Esophagus muscularis mucosa (tissue), 4 donors: ENCODE results near the gene PPL. TPM values are rescaled to one million over a fixed set of nuclear protein-coding genes. Genes with fewer than 3 reads are reported as not detected.

ENCODE experiments used
- DNase-seq: peaks from one replicate; pipeline ENCODE4 v3.0.0-alpha.2; 2017; ENCODE audit errors: extremely low spot score
- H3K27ac ChIP-seq, 4 donors: fragments of 200-600 bp; sonication (generic); replicated peaks in 1 of 4; 1 replicate in 3 of 4; 2 replicates in 1 of 4; pipeline ENCODE4 v1.5.1; 2016 to 2019; ENCODE audit warnings: mild to moderate bottlenecking in 1 of 4
- H3K27me3 ChIP-seq, 4 donors: fragments of 200-600 bp; sonication (generic); one replicate each; pipeline versions ENCODE4 v1.5.1 to v1.6.0; 2016 to 2019
- H3K36me3 ChIP-seq, 4 donors: fragments of 200-600 bp; sonication (generic); one replicate each; pipeline ENCODE4 v1.5.1; 2016 to 2019
- H3K4me1 ChIP-seq, 4 donors: fragments of 200-600 bp; sonication (generic); one replicate each; pipeline ENCODE4 v1.5.1; 2016 to 2019
- H3K4me3 ChIP-seq, 4 donors: fragments of 200-600 bp; sonication (generic); 1 replicate in 2 of 4; 2 replicates in 2 of 4; pipeline ENCODE4 v1.5.1; 2016 to 2019; ENCODE audit warnings: mild to moderate bottlenecking in 4 of 4, moderate library complexity in 1 of 4
- H3K9me3 ChIP-seq, 4 donors: fragments of 200-600 bp; sonication (generic); 1 replicate in 3 of 4; 2 replicates in 1 of 4; pipeline ENCODE4 v1.5.1; 2016 to 2019
- CTCF ChIP-seq, 3 experiments: fragments of 200-600 bp in 2 of 3; fragments of 450-650 bp in 1 of 3; sonication (generic) in 2 of 3; IDR thresholded peaks; one replicate each; pipeline ENCODE4 v1.5.1; 2017 to 2019; ENCODE audit warnings: antibody characterized with exemption in 3 of 3, mild to moderate bottlenecking in 2 of 3, moderate library complexity in 1 of 3
- EP300 ChIP-seq: sonication (generic); formaldehyde crosslinking; IDR thresholded peaks from one replicate; pipeline ENCODE4 v1.6.1; 2017; ENCODE audit warnings: antibody characterized with exemption
- POLR2A ChIP-seq: fragments of 450-650 bp; IDR thresholded peaks from one replicate; pipeline ENCODE4 v1.6.1; 2017; ENCODE audit warnings: antibody characterized with exemption, moderate library complexity, mild to moderate bottlenecking, low read depth
- POLR2AphosphoS5 ChIP-seq, 2 donors: sonication (generic); formaldehyde crosslinking; IDR thresholded peaks; one replicate each; pipeline ENCODE4 v1.6.1; 2017; ENCODE audit warnings: antibody characterized with exemption in 2 of 2
- WGBS: methylation state at CpG from one replicate; pipeline ENCODE4 v1.1.5; 2018; 5-methylcytosine and 5-hydroxymethylcytosine counted together
- intact Hi-C: fragments of 100-400 bp; cut with DNase I; formaldehyde crosslinking; loops from one replicate; pipeline ENCODE4 v1.15.1; 2023
- total RNA-seq, 4 donors: library from RNA; depleted of rRNA; stranded (reverse); fragments of >200 nt; gene quantifications; one replicate each; pipeline versions ENCODE4 v1.1.0 to v1.2.1, GENCODE V29; 2016

The PPL gene
- total RNA-seq, 4 donors from 2014 or later: 36.3 to 78.4 (median 57.4) TPM

GRCh38 chr16:4902038-4902437, 34.9 kb downstream of the PPL start:
- WGBS: 81% methylated on average over 13 of the region's 13 CpGs
- intact Hi-C loops: no loop called here
- H3K9me3 ChIP-seq: peaks cover 0 to 8% (median 2%) of the 10 kb centered on the region in 4 donors
- DNase-seq: no peak
- no peak overlapping the region for H3K27ac ChIP-seq
- TF ChIP-seq POLR2A (no peak), CTCF (IDR thresholded peaks at IDR 0.05) (no peak)
- H3K4me3 ChIP-seq: no peak overlapping the region
- peaks cover 0 to 3% (median 0%) of the 10 kb centered on the region in 4 donors for H3K27me3 ChIP-seq
- peaks cover 0 to 50% (median 10%) of the 10 kb centered on the region in 4 donors for H3K36me3 ChIP-seq
- H3K4me1 ChIP-seq: no peaks in the 10 kb centered on the region

- Histone ChIP-seq H3K4me1 (no peaks in the 10 kb centered on the region), H3K27me3 (peaks cover 0 to 3% (median 0%) of the 10 kb centered on the region in 4 donors), H3K27ac (no peak overlapping the region), H3K9me3 (peaks cover 0 to 8% (median 2%) of the 10 kb centered on the region in 4 donors), H3K4me3 (no peak overlapping the region), H3K36me3 (peaks cover 0 to 50% (median 10%) of the 10 kb centered on the region in 4 donors)
- intact Hi-C loops: no loop called here
- TF ChIP-seq POLR2A (no peak), CTCF (IDR thresholded peaks at IDR 0.05) (no peak), EP300 (no peak), POLR2AphosphoS5 (IDR thresholded peaks at IDR 0.05) (no peak)
- no peak for DNase-seq
- 91% methylated on average over 11 of the region's 11 CpGs for WGBS
These were observed 36.2 kb downstream of the PPL start for GRCh38 chr16:4900750-4901149.

- peaks cover 0 to 8% (median 2%) of the 10 kb centered on the region in 4 donors for H3K9me3 ChIP-seq
- TF ChIP-seq EP300: no peak
- no peak for TF ChIP-seq POLR2AphosphoS5 (IDR thresholded peaks at IDR 0.05)
- no peak for TF ChIP-seq POLR2A
- TF ChIP-seq CTCF (IDR thresholded peaks at IDR 0.05): no peak
- H3K4me3 ChIP-seq: no peak overlapping the region
- intact Hi-C loops: no loop called here
- whole genome bisulfite sequencing: 62% methylated on average over 8 of the region's 8 CpGs
- H3K27me3 ChIP-seq: peaks cover 0 to 3% (median 0%) of the 10 kb centered on the region in 4 donors
- no peaks in the 10 kb centered on the region for H3K4me1 ChIP-seq
- H3K36me3 ChIP-seq: peaks cover 0 to 57% (median 12%) of the 10 kb centered on the region in 4 donors
- H3K27ac ChIP-seq: no peak overlapping the region
- no peak for DNase-seq
These were observed 36.9 kb downstream of the PPL start for GRCh38 chr16:4900036-4900435.

GRCh38 chr16:4899474-4899846, 37.5 kb downstream of the PPL start:
- TF ChIP-seq POLR2A (no peak), POLR2AphosphoS5 (IDR thresholded peaks at IDR 0.05) (no peak), EP300 (no peak), CTCF (IDR thresholded peaks at IDR 0.05) (no peak)
- peaks cover 0 to 63% (median 12%) of the 10 kb centered on the region in 4 donors for H3K36me3 ChIP-seq
- peaks cover 0 to 8% (median 2%) of the 10 kb centered on the region in 4 donors for H3K9me3 ChIP-seq
- 87% methylated on average over 6 of the region's 6 CpGs for WGBS
- intact Hi-C loops: no loop called here
- DNase-seq: no peak
- H3K4me1 ChIP-seq: no peaks in the 10 kb centered on the region
- no peak overlapping the region for H3K4me3 ChIP-seq
- peaks cover 0 to 3% (median 0%) of the 10 kb centered on the region in 4 donors for H3K27me3 ChIP-seq
- H3K27ac ChIP-seq: no peak overlapping the region
